Bone marrow (tissue), 2 donors: ENCODE results near the gene ATG4B.

Source experiments
- DNase-seq, 2 donors: peaks; one replicate each; lab custom pipeline; 2025; lab: John Stamatoyannopoulos, UW

ATG4B gene

GRCh38 chr2:241666627-241667400, 29.3 kb downstream of the ATG4B start:
- DNase-seq, result no peak

DNA sequence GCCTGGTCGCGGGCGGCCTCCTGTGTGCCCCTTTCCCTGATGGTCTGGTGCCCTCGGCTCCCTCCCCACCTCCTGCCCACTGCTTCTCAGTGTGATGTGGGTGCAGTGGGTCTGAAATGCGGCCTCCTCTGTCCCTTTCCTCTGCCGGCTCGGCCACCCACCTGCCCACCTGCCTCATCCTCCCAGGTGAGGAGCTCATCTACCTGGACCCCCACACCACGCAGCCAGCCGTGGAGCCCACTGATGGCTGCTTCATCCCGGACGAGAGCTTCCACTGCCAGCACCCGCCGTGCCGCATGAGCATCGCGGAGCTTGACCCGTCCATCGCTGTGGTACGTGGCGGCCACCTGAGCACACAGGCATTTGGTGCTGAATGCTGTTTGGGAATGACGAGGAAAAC, 30.9 kb downstream of the ATG4B start:
- no peak for DNase-seq

GRCh38 chr2:241668839-241669238, 31.3 kb downstream of the ATG4B start:
- DNase-seq, result no peak

DNA sequence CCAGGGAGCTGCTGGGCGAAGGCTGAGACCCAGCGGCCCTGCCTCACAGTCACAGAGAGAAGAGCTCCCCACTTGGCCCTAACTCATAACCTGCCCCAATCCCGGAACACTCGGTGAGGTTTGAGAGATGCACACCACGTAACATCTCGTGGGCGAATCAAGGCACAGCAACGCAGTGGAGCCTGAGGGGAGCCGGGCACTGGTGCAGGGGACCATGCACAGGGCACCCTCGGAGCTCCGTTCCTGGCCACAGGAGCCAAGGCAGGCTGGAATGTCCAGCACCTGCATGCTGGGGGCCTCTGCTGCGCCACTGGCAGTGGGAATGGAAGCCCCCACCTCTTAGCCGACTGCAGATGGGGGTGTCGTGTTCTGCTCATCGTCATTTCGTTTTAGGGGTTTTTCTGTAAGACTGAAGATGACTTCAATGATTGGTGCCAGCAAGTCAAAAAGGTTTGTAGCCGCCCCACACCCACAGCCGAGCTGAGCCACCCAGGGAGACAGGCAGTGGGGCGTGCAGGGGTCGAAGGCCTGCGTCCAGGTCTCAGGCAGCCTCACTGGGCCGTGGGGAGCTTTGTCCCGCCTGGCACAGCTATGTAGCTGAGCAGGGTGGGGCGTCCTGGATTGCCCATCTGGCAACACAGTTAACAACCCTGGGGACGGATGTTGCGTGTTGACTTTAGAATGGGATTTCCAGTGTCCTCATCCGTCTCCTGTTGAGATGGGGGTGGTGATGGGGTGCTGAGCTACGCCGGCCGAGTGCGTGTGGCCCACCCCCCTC, 33.0 kb downstream of the ATG4B start:
- no peak for DNase-seq

DNA sequence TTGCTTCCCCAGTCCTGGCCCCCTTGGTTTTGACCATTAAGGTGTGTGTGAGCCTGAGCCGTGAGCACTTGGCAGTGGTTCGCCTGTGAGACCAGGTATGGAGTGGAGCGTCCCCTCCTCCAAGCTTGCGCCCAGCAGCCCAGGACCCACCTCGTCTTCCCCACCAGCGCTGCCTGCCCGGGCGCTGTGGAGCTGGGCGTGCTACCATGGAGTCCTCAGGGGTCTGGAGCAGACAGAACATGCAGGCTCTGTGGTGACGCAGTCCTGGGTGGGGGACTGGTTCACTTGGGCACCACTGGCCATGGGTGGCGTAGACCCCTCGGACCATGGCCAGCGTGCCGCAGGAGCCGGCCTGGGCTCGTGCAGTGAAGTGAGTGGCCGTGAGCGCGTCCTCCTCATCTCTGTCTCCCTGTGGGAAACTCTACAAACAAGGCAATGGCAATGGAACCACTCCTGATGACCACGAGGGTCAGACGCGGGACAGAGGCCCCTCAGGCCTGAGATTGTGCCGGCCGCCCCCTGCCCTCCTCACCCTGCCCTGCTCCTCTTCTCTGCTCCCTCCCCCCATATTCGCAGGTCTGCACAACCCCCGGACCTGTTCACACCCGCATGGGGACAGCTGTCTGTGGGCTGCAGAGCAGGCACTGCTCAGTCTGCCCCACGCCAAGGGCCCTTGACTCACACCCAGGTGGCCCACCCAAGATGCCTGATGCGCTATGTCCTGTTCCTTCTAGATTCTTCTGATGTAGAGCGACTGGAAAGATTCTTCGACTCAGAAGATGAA, 34.2 kb downstream of the ATG4B start:
- DNase-seq, result no peak

- no peak for DNase-seq
These were observed 35.0 kb downstream of the ATG4B start for GRCh38 chr2:241672243-241673188.

DNA sequence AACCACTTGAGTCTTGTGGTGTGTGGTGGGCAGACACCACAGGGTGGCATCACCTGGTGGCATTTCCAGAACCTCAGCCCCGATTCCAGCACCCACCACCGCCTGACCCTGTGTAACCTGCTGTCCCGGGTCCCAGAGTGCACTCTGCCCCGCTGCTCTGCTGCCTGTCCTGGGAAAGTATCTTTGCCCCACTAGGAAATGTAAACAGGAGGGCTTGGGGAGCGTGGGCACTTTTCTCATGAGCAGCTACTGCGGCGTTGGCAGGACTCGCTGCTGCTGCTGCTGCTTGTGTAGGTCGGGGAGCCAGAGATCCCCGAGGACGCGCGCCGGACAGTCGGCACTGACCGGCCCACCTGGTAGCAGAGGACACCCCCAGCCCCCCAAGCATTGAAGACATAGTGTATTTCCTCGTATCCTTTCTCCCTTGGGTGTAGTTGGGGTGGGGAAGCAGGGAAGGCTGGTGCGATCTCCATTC, 35.7 kb downstream of the ATG4B start:
- DNase-seq, result no peak

GRCh38 chr2:241673797-241674725, 36.6 kb downstream of the ATG4B start:
- DNase-seq, result no peak

GRCh38 chr2:241675885-241676284, 38.4 kb downstream of the ATG4B start:
- DNase-seq, result no peak

GRCh38 chr2:241676665-241677064, 39.2 kb downstream of the ATG4B start:
- no peak for DNase-seq

DNA sequence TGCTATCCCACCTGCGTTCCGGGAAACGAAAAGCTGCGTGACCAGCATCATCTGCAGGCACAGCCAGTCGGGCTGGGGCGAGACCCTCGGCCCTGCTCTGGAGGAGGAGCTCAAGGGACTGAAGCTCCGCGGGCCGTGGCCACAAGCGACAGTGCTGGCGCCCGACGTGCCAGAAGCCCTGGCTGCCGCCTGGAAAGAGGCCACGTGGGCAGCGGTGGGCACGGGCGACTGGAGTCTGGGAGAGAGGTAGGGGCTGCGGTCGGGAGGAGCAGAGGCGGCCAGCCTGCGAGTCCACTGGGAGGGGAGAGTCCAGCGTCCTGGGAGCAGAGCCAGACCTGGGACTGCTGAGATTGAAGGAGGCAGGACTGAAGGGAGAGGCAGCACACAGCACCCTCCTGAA, 39.9 kb downstream of the ATG4B start:
- no peak for DNase-seq

DNA sequence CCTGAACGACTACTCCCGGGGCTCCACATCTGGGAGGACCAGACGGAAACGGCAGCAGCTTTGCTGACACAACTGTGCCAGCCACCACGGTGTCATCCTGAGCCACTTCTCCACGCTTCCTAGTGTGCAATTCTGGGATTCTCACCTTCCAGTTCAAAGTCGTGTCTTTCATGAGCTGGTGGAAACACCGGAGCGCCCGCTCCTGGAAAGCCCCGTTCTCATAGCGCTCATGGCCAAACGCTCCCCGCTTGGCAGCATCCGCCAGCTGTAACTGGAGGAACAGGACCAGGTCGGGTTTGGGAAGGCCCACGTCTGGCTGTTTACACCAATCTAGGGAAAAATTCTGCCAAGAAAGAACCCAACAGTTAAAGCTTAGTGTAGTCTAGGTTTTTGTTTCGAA, 40.8 kb downstream of the ATG4B start:
- DNase-seq, result no peak

- no peak for DNase-seq
These were observed 41.5 kb downstream of the ATG4B start for GRCh38 chr2:241678784-241679540.

DNA sequence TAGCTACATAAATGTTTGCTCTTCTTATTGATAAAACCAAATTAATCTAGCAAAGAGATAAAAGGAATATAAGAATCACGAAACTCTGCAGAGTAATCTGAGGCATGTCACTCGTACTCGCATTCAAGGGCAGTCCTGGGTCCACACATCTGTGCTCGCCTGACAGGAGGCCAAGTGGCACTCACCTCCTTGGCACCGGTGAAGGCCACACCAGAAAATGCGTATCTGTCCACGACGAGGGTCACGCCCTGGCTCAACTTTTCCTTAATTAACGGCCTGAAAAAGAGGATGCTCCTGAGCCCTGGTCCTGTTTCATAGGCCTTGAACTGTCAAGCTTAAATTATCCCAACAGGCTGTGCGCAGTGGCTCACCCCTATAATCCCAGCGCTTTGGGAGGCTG, 42.6 kb downstream of the ATG4B start:
- DNase-seq, result no peak

DNA sequence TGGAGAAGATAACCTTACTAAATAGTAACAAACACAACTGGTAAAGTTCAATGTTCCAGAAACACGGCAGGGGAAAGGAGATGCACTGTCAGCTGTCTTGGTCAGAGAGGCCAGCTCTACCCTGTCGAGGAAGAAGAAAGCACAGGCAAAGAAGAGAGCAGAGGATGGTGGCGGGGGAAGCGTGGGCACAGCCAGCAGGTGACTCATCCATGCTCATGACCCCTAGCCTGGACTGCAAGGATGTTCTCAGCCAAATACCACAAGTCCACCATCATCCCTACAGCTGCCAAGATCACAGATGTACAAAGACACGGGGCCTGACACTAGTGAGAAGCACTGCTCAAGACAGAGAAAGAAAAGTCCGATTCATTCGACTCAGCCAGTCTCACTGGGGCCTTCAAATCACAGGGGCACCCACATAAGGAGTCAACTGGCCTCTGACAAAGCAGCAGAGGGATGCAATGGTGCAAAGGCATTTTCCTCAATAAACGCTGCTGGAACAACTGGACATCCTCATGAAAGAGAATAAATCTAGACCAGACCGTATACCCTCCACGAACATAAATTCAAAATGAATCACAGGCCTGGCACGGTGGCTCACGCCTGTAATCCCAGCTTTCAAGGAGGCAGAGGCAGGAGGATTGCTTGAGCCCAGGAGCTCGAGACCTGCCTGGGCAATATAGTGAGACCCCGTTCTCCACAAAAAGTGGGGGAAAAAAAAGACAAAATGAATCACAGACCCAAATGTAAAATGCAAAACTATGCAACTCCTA, 43.5 kb downstream of the ATG4B start:
- DNase-seq, result no peak

- no peak for DNase-seq
These were observed 48.8 kb downstream of the ATG4B start for GRCh38 chr2:241686324-241686649.

DNA sequence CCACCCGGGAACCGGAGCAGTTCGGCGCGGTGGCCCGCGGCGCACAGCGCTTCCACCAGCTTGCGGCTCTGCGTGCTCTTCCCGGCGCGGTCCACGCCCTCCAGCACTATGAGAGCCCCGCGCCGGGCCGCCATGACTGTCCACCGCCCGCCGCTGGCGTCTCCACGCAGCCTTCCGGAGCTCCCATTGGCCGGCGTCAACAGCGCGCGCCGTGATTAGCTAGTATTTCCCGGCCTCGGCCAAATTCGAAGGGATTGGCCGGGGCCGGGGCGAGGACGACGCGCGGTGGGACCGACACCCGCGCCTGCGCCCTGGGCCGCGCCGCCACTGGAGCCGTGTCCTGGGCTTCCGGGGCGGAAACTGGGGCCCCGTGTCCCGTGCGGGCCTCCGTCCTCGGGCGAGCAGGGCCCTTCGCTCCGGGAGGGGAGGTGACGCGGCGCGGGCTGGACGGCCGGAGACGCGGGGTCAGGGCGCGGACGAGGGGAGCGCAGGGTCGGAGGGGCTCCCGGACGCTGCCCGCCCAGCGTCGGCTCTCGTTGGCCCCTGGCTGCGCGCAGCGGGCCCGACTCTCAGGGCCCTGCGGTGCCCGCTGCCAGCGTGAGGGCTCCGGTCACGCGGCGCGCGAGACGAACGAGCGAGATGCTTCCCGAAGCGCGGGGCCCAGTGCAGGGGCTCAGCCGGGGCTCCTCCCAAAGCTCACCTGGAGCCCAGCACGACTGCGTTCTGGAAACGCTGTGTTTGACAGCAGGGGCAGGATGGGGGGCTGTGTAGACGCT, 49.3 kb downstream of the ATG4B start, which contains the start of gene DTYMK:
Gene DTYMK, minus strand, starts transcription at position 166 of the 776 bp plus-strand sequence. Its CDS starts 32 bp downstream, at position 134.
- peak; percentile 84 to 91 for DNase-seq

GRCh38 chr2:241689306-241689705, 51.8 kb downstream of the ATG4B start:
- no peak for DNase-seq
